SK-N-SH (cell line): Measurements from ENCODE around the gene SH3BGR. TPM values are rescaled to one million over a fixed set of nuclear protein-coding genes. Genes with fewer than 3 reads are reported as not detected.

Experiments
- CTCF ChIA-PET: fragments of 300-600, 350-600 bp; formaldehyde crosslinking; extraction: SDS; loops from one replicate; lab custom pipeline; 2021; lab: Yijun Ruan, JAX
- POLR2A ChIA-PET: fragments of 350-600 bp; sonication (Branson Sonifier 250); formaldehyde crosslinking; extraction: SDS; loops from one replicate; lab custom pipeline; 2020; ENCODE audit warnings: antibody characterized with exemption, inconsistent platforms; lab: Yijun Ruan, JAX
- DNase-seq: peaks from one replicate; pipeline ENCODE4 v3.0.0; 2012
- H2AFZ ChIP-seq: fragments of 200-600 bp; sonication (generic); 2 replicates; pipeline ENCODE4 v1.8.1; 2016; ENCODE audit warnings: antibody characterized with exemption, mild to moderate bottlenecking, low read depth
- H3F3A ChIP-seq: fragments of 200-600 bp; sonication (generic); replicated peaks from 2 replicates; pipeline ENCODE3; 2016; ENCODE audit warnings: antibody characterized with exemption, mild to moderate bottlenecking; ENCODE audit not compliant: insufficient read depth
- H3K27ac ChIP-seq, 2 experiments: fragments of 200-500 bp in 1 of 2; fragments of 200-600 bp in 1 of 2; sonication (Bioruptor generic) in 1 of 2; sonication (generic), shearing (Covaris generic) in 1 of 2; 2 replicates each; pipeline versions ENCODE4 v1.5.1 to v1.6.1; 2014 to 2016; ENCODE audit warnings: low read depth in 2 of 2, inconsistent platforms in 1 of 2, low read length in 1 of 2, mild to moderate bottlenecking in 1 of 2, mixed read lengths in 1 of 2
- H3K27me3 ChIP-seq: fragments of 200-600 bp; sonication (generic), shearing (Covaris generic); 2 replicates; pipeline ENCODE4 v1.6.1; 2016; ENCODE audit warnings: mixed run types; ENCODE audit not compliant: insufficient read depth
- H3K36me3 ChIP-seq, 2 experiments: fragments of 200-500 bp in 1 of 2; fragments of 200-600 bp in 1 of 2; sonication (Bioruptor generic) in 1 of 2; sonication (generic) in 1 of 2; replicated peaks in 1 of 2; 2 replicates each; pipeline versions ENCODE3 to v1.5.1; 2014 to 2016; ENCODE audit warnings: low read length in 1 of 2, mild to moderate bottlenecking in 1 of 2; ENCODE audit not compliant: insufficient read depth in 2 of 2, control insufficient read depth in 1 of 2
- H3K4me1 ChIP-seq, 2 experiments: fragments of 200-500 bp in 1 of 2; fragments of 200-600 bp in 1 of 2; sonication (Bioruptor generic) in 1 of 2; sonication (generic), shearing (Covaris generic) in 1 of 2; 2 replicates each; pipeline versions ENCODE4 v1.5.1 to v1.6.1; 2014 to 2016; ENCODE audit warnings: low read depth in 1 of 2, low read length in 1 of 2, mixed run types in 1 of 2; ENCODE audit not compliant: insufficient read depth in 2 of 2, control insufficient read depth in 1 of 2
- H3K4me2 ChIP-seq: fragments of 200-600 bp; sonication (generic), shearing (Covaris generic); 2 replicates; pipeline ENCODE4 v1.6.1; 2017; ENCODE audit warnings: mixed run types
- H3K4me3 ChIP-seq, 2 experiments: fragments of 200-500 bp in 1 of 2; fragments of 200-600 bp in 1 of 2; sonication (Bioruptor generic) in 1 of 2; sonication (generic), shearing (Covaris generic) in 1 of 2; 2 replicates each; pipeline versions ENCODE4 v1.5.1 to v1.8.1; 2014 to 2016; ENCODE audit warnings: low read depth in 2 of 2, inconsistent platforms in 1 of 2, low read length in 1 of 2, mild to moderate bottlenecking in 1 of 2, mixed read lengths in 1 of 2, moderate library complexity in 1 of 2
- H3K79me2 ChIP-seq: fragments of 200-600 bp; sonication (generic); 2 replicates; pipeline ENCODE4 v1.8.1; 2017; ENCODE audit warnings: mild to moderate bottlenecking; ENCODE audit not compliant: insufficient read depth
- H3K9ac ChIP-seq: fragments of 200-600 bp; sonication (generic); 2 replicates; pipeline ENCODE4 v1.6.1; 2017; ENCODE audit warnings: mixed run types
- H3K9me2 ChIP-seq: fragments of 200-600 bp; sonication (generic); 2 replicates; pipeline ENCODE4 v1.6.1; 2017; ENCODE audit warnings: mixed run types
- H3K9me3 ChIP-seq: fragments of 200-600 bp; sonication (generic); 2 replicates; pipeline ENCODE4 v1.6.1; 2017; ENCODE audit warnings: mixed run types, mild to moderate bottlenecking, moderate library complexity
- H4K20me1 ChIP-seq: fragments of 200-600 bp; sonication (generic); 2 replicates; pipeline ENCODE4 v1.6.1; 2017; ENCODE audit warnings: mild to moderate bottlenecking, mixed run types; ENCODE audit not compliant: insufficient read depth
- EZH2phosphoT487 ChIP-seq: fragments of 200-600 bp; sonication (generic); IDR thresholded peaks from 2 replicates; pipeline ENCODE4 v1.6.1; 2017; ENCODE audit warnings: low read depth, mixed run types, mild to moderate bottlenecking, antibody characterized with exemption, moderate library complexity, borderline replicate concordance
- FOXM1 ChIP-seq: IDR thresholded peaks from 2 replicates; pipeline ENCODE4 v1.4.0; 2012; ENCODE audit warnings: low read depth, mild to moderate bottlenecking
- GABPA ChIP-seq: IDR thresholded peaks from 2 replicates; pipeline ENCODE4 v1.4.0; 2012; ENCODE audit warnings: low read depth, mild to moderate bottlenecking
- GATA2 ChIP-seq: sonication (generic); formaldehyde crosslinking; IDR thresholded peaks from 2 replicates; pipeline ENCODE4 v1.5.0; 2020; ENCODE audit warnings: mild to moderate bottlenecking, missing genetic modification reagents
- NFIC ChIP-seq: IDR thresholded peaks from 2 replicates; pipeline ENCODE4 v1.4.0; 2012; ENCODE audit warnings: borderline replicate concordance
- REST ChIP-seq: IDR thresholded peaks from 2 replicates; pipeline ENCODE4 v1.6.1; 2012; ENCODE audit warnings: mild to moderate bottlenecking, low read depth, low read length, moderate library complexity
- RXRA ChIP-seq: IDR thresholded peaks from 2 replicates; pipeline ENCODE4 v1.4.0; 2012; ENCODE audit warnings: low read depth, mild to moderate bottlenecking, borderline replicate concordance
- TAF1 ChIP-seq: IDR thresholded peaks from 2 replicates; pipeline ENCODE4 v1.6.1; 2012; ENCODE audit warnings: low read depth, mild to moderate bottlenecking, low read length, moderate library complexity, borderline replicate concordance
- TCF12 ChIP-seq: IDR thresholded peaks from 2 replicates; pipeline ENCODE4 v1.4.0; 2012
- TEAD4 ChIP-seq: IDR thresholded peaks from 2 replicates; pipeline ENCODE4 v1.4.0; 2012; ENCODE audit warnings: mild to moderate bottlenecking, borderline replicate concordance; ENCODE audit not compliant: insufficient read depth
- WGBS: methylation state at CpG from one replicate; pipeline ENCODE4 v1.1.6; 2017; ENCODE audit warnings: low lambda C conversion rate; 5-methylcytosine and 5-hydroxymethylcytosine counted together
- polyA plus RNA-seq, 3 experiments: library from polyadenylated mRNA; depleted of rRNA; stranded (reverse); fragments of >200 nt; gene quantifications; 2 replicates each; pipeline ENCODE4 v1.2.3, GENCODE V29; 2012
- TF ChIP-seq, protein P1 (sequence below): IDR thresholded peaks from 2 replicates; pipeline ENCODE4; 2012
- TF ChIP-seq, protein P2 (sequence below): IDR thresholded peaks from 2 replicates; pipeline ENCODE4 v1.4.0; 2012; ENCODE audit warnings: low read depth
- TF ChIP-seq, protein P3 (sequence below): fragments of 150-350 bp; IDR thresholded peaks from 2 replicates; pipeline ENCODE4 v1.6.1; 2016; ENCODE audit warnings: mild to moderate bottlenecking, low read depth, low read length

SH3BGR gene
- polyA plus RNA-seq, 1 of the 3 experiments (the other 2 are of a cell fraction) = 1.1 TPM

DNA sequence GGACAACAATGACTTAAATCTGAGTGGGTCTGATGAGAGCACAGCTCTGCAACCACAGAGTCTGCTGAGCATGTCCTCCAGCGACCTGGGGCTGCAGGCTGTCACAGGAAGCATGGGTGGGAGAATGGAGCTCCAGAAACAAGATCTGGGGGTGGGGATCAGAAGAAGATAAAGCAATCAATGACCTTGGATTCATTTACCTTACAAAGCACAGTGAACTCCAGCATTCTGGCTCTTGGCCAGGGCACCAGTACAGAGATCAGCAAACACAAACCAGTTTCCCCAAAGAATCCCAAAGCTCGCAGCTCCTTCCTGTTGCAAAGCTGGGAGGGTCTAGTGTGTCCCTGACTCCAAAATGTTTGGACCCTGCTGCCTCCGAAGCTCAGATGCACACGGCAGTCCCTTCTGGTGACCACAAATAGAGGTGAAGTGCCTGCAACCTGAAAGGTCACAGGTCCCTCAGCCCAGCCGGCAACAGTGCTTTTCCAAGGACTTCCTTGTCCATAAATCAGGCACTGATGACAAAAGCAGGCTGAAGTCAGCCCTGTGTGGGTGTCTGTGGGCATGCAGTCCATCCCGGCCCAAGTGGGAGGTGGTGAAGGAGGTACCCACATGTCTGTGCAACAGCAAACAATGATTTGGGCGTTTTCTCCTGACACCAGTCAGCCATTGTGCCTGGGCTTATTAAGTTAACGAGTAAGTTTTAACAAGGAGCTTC, 76.1 kb downstream of the SH3BGR start:
- CTCF ChIA-PET = interaction anchor here (1.1 to 3.4 kb wide), 4 partner anchors 10 to 189 kb away, joined by 4 to 33 read pairs (median 6); no protein-coding TSS in a partner anchor
- H3K27ac ChIP-seq = no peak overlapping the region
- H3K4me1 ChIP-seq = peaks cover 0 to 13% of the 10 kb centered on the region in 2 experiments; a peak in 1 of 4 replicates
- H3K36me3 ChIP-seq = no peaks in the 10 kb centered on the region
- H3K4me2 ChIP-seq = no peak overlapping the region
- POLR2A ChIA-PET = no interaction called here
- H3F3A ChIP-seq = no peaks in the 10 kb centered on the region
- H3K9me2 ChIP-seq = no peaks in the 10 kb centered on the region
- no peaks in the 10 kb centered on the region for H3K79me2 ChIP-seq
- H3K9ac ChIP-seq = no peak overlapping the region
- no peak for DNase-seq
- H3K9me3 ChIP-seq = no peaks in the 10 kb centered on the region
- no peak overlapping the region for H3K4me3 ChIP-seq
- no peaks in the 10 kb centered on the region for H4K20me1 ChIP-seq
- no peak for TF ChIP-seq GATA2 (CRISPR knock-in tag)
- no peak for TF ChIP-seq NFIC
- TF ChIP-seq, protein P1, sequence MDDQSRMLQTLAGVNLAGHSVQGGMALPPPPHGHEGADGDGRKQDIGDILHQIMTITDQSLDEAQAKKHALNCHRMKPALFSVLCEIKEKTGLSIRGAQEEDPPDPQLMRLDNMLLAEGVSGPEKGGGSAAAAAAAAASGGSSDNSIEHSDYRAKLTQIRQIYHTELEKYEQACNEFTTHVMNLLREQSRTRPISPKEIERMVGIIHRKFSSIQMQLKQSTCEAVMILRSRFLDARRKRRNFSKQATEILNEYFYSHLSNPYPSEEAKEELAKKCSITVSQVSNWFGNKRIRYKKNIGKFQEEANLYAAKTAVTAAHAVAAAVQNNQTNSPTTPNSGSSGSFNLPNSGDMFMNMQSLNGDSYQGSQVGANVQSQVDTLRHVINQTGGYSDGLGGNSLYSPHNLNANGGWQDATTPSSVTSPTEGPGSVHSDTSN = no peak
- TF ChIP-seq GABPA = no peak
- TF ChIP-seq TAF1 = no peak
- TF ChIP-seq EZH2phosphoT487 = no peak
- no peak for TF ChIP-seq FOXM1
- no peak for TF ChIP-seq TCF12
- TF ChIP-seq, protein P2, sequence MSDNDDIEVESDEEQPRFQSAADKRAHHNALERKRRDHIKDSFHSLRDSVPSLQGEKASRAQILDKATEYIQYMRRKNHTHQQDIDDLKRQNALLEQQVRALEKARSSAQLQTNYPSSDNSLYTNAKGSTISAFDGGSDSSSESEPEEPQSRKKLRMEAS = no peak
- TF ChIP-seq RXRA = no peak
- TF ChIP-seq, protein P3, sequence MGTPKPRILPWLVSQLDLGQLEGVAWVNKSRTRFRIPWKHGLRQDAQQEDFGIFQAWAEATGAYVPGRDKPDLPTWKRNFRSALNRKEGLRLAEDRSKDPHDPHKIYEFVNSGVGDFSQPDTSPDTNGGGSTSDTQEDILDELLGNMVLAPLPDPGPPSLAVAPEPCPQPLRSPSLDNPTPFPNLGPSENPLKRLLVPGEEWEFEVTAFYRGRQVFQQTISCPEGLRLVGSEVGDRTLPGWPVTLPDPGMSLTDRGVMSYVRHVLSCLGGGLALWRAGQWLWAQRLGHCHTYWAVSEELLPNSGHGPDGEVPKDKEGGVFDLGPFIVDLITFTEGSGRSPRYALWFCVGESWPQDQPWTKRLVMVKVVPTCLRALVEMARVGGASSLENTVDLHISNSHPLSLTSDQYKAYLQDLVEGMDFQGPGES = no peak
- H3K27me3 ChIP-seq = no peaks in the 10 kb centered on the region
- 29% methylated on average over 5 of the region's 8 CpGs for WGBS
- H2AFZ ChIP-seq = no peak overlapping the region

DNA sequence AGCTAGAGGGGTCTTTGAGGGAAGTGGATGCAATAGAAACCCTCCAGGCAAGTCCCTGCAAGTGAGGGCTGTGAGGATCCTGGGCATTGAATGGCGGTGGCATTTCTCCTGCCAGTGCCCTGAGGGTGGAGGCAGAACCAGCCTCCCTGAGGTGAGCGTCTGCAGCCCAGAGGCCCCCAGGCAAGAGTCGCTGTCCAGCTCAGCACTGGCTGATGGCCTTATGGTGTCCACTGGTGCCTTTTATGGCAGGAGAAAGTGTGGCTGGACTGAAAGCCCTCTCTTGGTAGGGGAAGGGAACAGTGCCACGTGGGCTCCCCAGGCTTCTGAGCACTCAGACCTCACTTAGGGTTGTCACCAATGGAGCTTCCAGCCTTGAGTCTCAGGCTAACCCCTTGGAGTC, 77.3 kb downstream of the SH3BGR start:
- CTCF ChIA-PET = interaction anchor here (2.0 to 3.4 kb wide), 2 partner anchors 12 to 180 kb away, joined by 5 to 33 read pairs; no protein-coding TSS in a partner anchor
- DNase-seq = no peak
- Histone ChIP-seq H3K9ac (no peak overlapping the region), H3K4me1 (peaks cover 0 to 7% of the 10 kb centered on the region in 2 experiments; a peak in 1 of 4 replicates), H3K9me2 (no peaks in the 10 kb centered on the region), H3K27me3 (no peaks in the 10 kb centered on the region), H2AFZ (no peak overlapping the region), H3K27ac (no peak overlapping the region), H3K36me3 (no peaks in the 10 kb centered on the region), H4K20me1 (no peaks in the 10 kb centered on the region), H3K4me2 (no peak overlapping the region), H3F3A (no peaks in the 10 kb centered on the region), H3K4me3 (no peak overlapping the region), H3K9me3 (no peaks in the 10 kb centered on the region), H3K79me2 (no peaks in the 10 kb centered on the region)
- WGBS = 40% methylated on average over 2 of the region's 4 CpGs
- TF ChIP-seq REST (peak; percentile 80; the same call in 1 of the 2 replicates), GABPA (no peak), TAF1 (no peak), TEAD4 (no peak)
- POLR2A ChIA-PET = no interaction called here
